ENCODE results near the gene NTRK2.

- no peak for TF ChIP-seq TAF1 (conservative IDR thresholded peaks at IDR 0.05)
- no peak for TF ChIP-seq CTCF (IDR thresholded peaks at IDR 0.05; ENCODE audit: low read depth, low read length, missing input control)
- TF ChIP-seq FOXA1 (IDR thresholded peaks at IDR 0.05): no peak
- TF ChIP-seq JUND (IDR thresholded peaks at IDR 0.05): no peak
These were observed 339.7 kb downstream of the NTRK2 start for GRCh38 chr9:85009251-85009650.
